Measurements from ENCODE around the gene C10orf67. TPM values are rescaled to one million over a fixed set of nuclear protein-coding genes. Genes with fewer than 3 reads are reported as not detected.

The C10orf67 gene
- total RNA-seq, 1 experiment from 2014 or later = not detected

DNA sequence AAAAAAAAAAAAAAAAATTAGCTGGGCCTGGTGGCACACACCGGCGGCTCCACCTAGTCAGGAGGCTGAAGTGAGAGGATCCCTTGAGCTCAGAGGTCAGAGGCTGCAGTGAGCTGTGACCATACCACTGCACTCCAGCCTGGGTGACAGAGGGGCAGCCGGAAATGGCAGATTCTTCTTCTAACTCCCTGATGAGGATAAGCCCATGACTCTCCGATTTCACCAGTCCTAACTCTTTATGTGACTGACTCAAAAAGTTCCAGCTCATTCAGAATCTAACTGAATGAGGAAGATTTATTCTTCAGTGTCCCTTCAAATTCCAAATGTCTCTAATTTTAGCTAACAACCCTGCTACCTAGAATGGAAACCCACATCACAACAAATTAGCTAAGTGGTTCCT is 4.2 kb downstream of the C10orf67 start:
- no peak overlapping the region for H3K4me2 ChIP-seq (ENCODE audit: low read length)
- POLR2A ChIA-PET = no interaction called here
- intact Hi-C loops (cut with micrococcal nuclease) = no loop called here
- ATAC-seq = no peak
- no TSS peak for BruUV-seq (replicated peaks)
- no peaks in the 10 kb centered on the region for H3K9me3 ChIP-seq (ENCODE audit: control insufficient read depth in 1 of 2, insufficient read depth in 1 of 2, low read depth in 1 of 2, low read length in 2 of 2)
- RAD21 ChIA-PET (ENCODE audit: low non-redundant PET in 1 of 2, low total read pairs in 2 of 2, uncharacterized antibody in 2 of 2, unreplicated experiment in 2 of 2) = no interaction called here
- H3K79me2 ChIP-seq (ENCODE audit: insufficient read depth, low read length) = no peaks in the 10 kb centered on the region
- no peaks in the 10 kb centered on the region for H3K9me2 ChIP-seq (ENCODE audit: insufficient read depth)
- no peaks in the 10 kb centered on the region for H3K36me3 ChIP-seq (ENCODE audit: control insufficient read depth in 1 of 2, insufficient read depth in 2 of 2, low read length in 2 of 2)
- H2AFZ ChIP-seq (ENCODE audit: low read depth, low read length, poor library complexity, severe bottlenecking) = no peak overlapping the region
- H3K4me3 ChIP-seq (replicated peaks in 1 of 2; ENCODE audit: low read depth in 1 of 2, low read length in 2 of 2) = no peak overlapping the region
- CTCF ChIA-PET = no interaction called here
- no peaks in the 10 kb centered on the region for H4K20me1 ChIP-seq (ENCODE audit: insufficient read depth)
- peaks cover 0 to 3% of the 10 kb centered on the region in 2 experiments; a peak in 1 of 4 replicates for H3K4me1 ChIP-seq (ENCODE audit: control insufficient read depth in 1 of 2, insufficient read depth in 2 of 2, low read length in 2 of 2)
- TF ChIP-seq SIN3A (IDR thresholded peaks at IDR 0.05; ENCODE audit: low read depth) = no peak
- TF ChIP-seq TCF7L2 (IDR thresholded peaks at IDR 0.05; ENCODE audit: borderline replicate concordance, extremely low read depth, insufficient read depth, insufficient read length) = no peak
- TF ChIP-seq SRF (IDR thresholded peaks at IDR 0.05; ENCODE audit: low read depth) = no peak
- TF ChIP-seq JUND (IDR thresholded peaks at IDR 0.05) = no peak
- no peak for TF ChIP-seq CTCF (IDR thresholded peaks at IDR 0.05 in 2 of 3, conservative IDR thresholded peaks at IDR 0.05 in 1 of 3; ENCODE audit: borderline replicate concordance in 1 of 3, insufficient read depth in 1 of 3, low read depth in 2 of 3, low read length in 2 of 3)
- no peak for TF ChIP-seq POLR2AphosphoS5 (IDR thresholded peaks at IDR 0.05; ENCODE audit: low read depth, low read length)
- no peak for DNase-seq (ENCODE audit: low read depth, low spot score)
- no peaks in the 10 kb centered on the region for H3K27me3 ChIP-seq (ENCODE audit: insufficient read depth, low read length)
- no peak overlapping the region for H3K27ac ChIP-seq (ENCODE audit: low read depth, low read length)
- H3K9ac ChIP-seq (ENCODE audit: low read length) = no peak overlapping the region

DNA sequence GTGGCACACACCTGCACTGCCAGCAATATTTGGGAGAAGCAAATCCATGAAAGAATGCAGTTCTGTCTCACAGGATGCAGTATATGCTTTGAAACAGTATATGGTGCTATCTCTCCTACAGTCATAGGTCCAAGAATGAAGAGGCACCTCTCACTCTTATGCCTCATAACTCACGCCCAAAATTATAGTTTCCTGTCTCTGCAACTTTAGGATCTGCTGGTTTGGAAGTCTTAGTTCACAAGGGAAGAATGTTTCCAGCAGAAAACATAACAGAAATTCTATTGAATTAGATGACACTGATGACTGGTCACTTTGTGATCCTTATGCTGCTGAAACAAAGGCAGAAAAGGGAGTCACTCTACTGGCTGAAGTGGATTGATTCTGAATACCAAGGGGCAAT is 5.7 kb downstream of the C10orf67 start:
- H4K20me1 ChIP-seq (ENCODE audit: insufficient read depth) = no peaks in the 10 kb centered on the region
- H3K4me1 ChIP-seq (ENCODE audit: control insufficient read depth in 1 of 2, insufficient read depth in 2 of 2, low read length in 2 of 2) = peaks cover 0 to 3% of the 10 kb centered on the region in 2 experiments; a peak in 1 of 4 replicates
- DNase-seq (ENCODE audit: low read depth, low spot score) = no peak
- no peaks in the 10 kb centered on the region for H3K9me3 ChIP-seq (ENCODE audit: control insufficient read depth in 1 of 2, insufficient read depth in 1 of 2, low read depth in 1 of 2, low read length in 2 of 2)
- H3K79me2 ChIP-seq (ENCODE audit: insufficient read depth, low read length) = no peaks in the 10 kb centered on the region
- no peak overlapping the region for H3K4me2 ChIP-seq (ENCODE audit: low read length)
- intact Hi-C loops (cut with micrococcal nuclease) = no loop called here
- ChIA-PET RAD21 (ENCODE audit: low non-redundant PET in 1 of 2, low total read pairs in 2 of 2, uncharacterized antibody in 2 of 2, unreplicated experiment in 2 of 2) (no interaction called here), CTCF (interaction anchor here (1.1 kb wide), 1 partner anchor 173 kb away, joined by 3 read pairs; no protein-coding TSS in a partner anchor), POLR2A (no interaction called here)
- BruUV-seq (replicated peaks) = no TSS peak
- no peak overlapping the region for H3K27ac ChIP-seq (ENCODE audit: low read depth, low read length)
- H2AFZ ChIP-seq (ENCODE audit: low read depth, low read length, poor library complexity, severe bottlenecking) = no peak overlapping the region
- H3K4me3 ChIP-seq (replicated peaks in 1 of 2; ENCODE audit: low read depth in 1 of 2, low read length in 2 of 2) = no peak overlapping the region
- H3K9me2 ChIP-seq (ENCODE audit: insufficient read depth) = no peaks in the 10 kb centered on the region
- no peaks in the 10 kb centered on the region for H3K36me3 ChIP-seq (ENCODE audit: control insufficient read depth in 1 of 2, insufficient read depth in 2 of 2, low read length in 2 of 2)
- no peak for ATAC-seq
- no peaks in the 10 kb centered on the region for H3K27me3 ChIP-seq (ENCODE audit: insufficient read depth, low read length)
- no peak overlapping the region for H3K9ac ChIP-seq (ENCODE audit: low read length)
- no peak for TF ChIP-seq TCF7L2 (IDR thresholded peaks at IDR 0.05; ENCODE audit: borderline replicate concordance, extremely low read depth, insufficient read depth, insufficient read length)
- TF ChIP-seq, protein P1, sequence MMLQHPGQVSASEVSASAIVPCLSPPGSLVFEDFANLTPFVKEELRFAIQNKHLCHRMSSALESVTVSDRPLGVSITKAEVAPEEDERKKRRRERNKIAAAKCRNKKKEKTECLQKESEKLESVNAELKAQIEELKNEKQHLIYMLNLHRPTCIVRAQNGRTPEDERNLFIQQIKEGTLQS (IDR thresholded peaks at IDR 0.05) = no peak
- no peak for TF ChIP-seq CEBPB (IDR thresholded peaks at IDR 0.05; ENCODE audit: low read depth)
- TF ChIP-seq EZH2phosphoT487 (IDR thresholded peaks at IDR 0.05; ENCODE audit: borderline replicate concordance) = no peak
- no peak for TF ChIP-seq CTCF (IDR thresholded peaks at IDR 0.05 in 2 of 3, conservative IDR thresholded peaks at IDR 0.05 in 1 of 3; ENCODE audit: borderline replicate concordance in 1 of 3, insufficient read depth in 1 of 3, low read depth in 2 of 3, low read length in 2 of 3)
- no peak for TF ChIP-seq RAD21 (IDR thresholded peaks at IDR 0.05; ENCODE audit: low read depth)
- no peak for TF ChIP-seq ZFX (IDR thresholded peaks at IDR 0.05)
- TF ChIP-seq POLR2AphosphoS5 (IDR thresholded peaks at IDR 0.05; ENCODE audit: low read depth, low read length) = no peak
- TF ChIP-seq, protein P2, sequence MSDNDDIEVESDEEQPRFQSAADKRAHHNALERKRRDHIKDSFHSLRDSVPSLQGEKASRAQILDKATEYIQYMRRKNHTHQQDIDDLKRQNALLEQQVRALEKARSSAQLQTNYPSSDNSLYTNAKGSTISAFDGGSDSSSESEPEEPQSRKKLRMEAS (IDR thresholded peaks at IDR 0.05) = no peak
- TF ChIP-seq JUND (IDR thresholded peaks at IDR 0.05) = no peak

Data from HCT116 (cell line).